ENCODE data around the gene FRK. TPM values are rescaled to one million over a fixed set of nuclear protein-coding genes. Genes with fewer than 3 reads are reported as not detected.

The FRK gene
- total RNA-seq, 1 donor from 2014 or later, result 1.1 TPM

- Mint-ChIP-seq H3K36me3 (ENCODE audit: low read depth) (no peaks in the 10 kb centered on the region), H3K27ac (ENCODE audit: unreplicated experiment) (peak overlapping the region; percentile 17), H3K27me3 (ENCODE audit: low read depth) (no peaks in the 10 kb centered on the region), H3K4me3 (ENCODE audit: unreplicated experiment) (no peak overlapping the region), H3K4me1 (ENCODE audit: low read depth) (peaks cover 27% of the 10 kb centered on the region), H3K9me3 (ENCODE audit: low read depth) (no peaks in the 10 kb centered on the region)
- TF ChIP-seq CTCF (IDR thresholded peaks at IDR 0.05), result peak; percentile 51
- no peak for DNase-seq (ENCODE audit: low spot score)
Measured at GRCh38 chr6:116087437-116088027, 26.8 kb upstream of the FRK start.

GRCh38 chr6:116084284-116084683 lies 23.6 kb upstream of the FRK start:
- Mint-ChIP-seq H3K27me3 (ENCODE audit: low read depth) (no peaks in the 10 kb centered on the region), H3K9me3 (ENCODE audit: low read depth) (no peaks in the 10 kb centered on the region), H3K4me3 (ENCODE audit: unreplicated experiment) (no peak overlapping the region), H3K36me3 (ENCODE audit: low read depth) (no peaks in the 10 kb centered on the region), H3K27ac (ENCODE audit: unreplicated experiment) (no peak overlapping the region), H3K4me1 (ENCODE audit: low read depth) (peaks cover 27% of the 10 kb centered on the region)
- no peak for TF ChIP-seq CTCF (IDR thresholded peaks at IDR 0.05)
- DNase-seq (ENCODE audit: low spot score), result no peak

GRCh38 chr6:116083052-116083451 lies 22.4 kb upstream of the FRK start:
- no peak overlapping the region for H3K4me3 Mint-ChIP-seq (ENCODE audit: unreplicated experiment)
- H3K9me3 Mint-ChIP-seq (ENCODE audit: low read depth), result no peaks in the 10 kb centered on the region
- H3K36me3 Mint-ChIP-seq (ENCODE audit: low read depth), result no peaks in the 10 kb centered on the region
- no peak for TF ChIP-seq CTCF (IDR thresholded peaks at IDR 0.05)
- H3K27ac Mint-ChIP-seq (ENCODE audit: unreplicated experiment), result no peak overlapping the region
- H3K4me1 Mint-ChIP-seq (ENCODE audit: low read depth), result peaks cover 18% of the 10 kb centered on the region
- DNase-seq (ENCODE audit: low spot score), result no peak
- H3K27me3 Mint-ChIP-seq (ENCODE audit: low read depth), result no peaks in the 10 kb centered on the region

GRCh38 chr6:116078945-116079344 lies 18.3 kb upstream of the FRK start:
- Mint-ChIP-seq H3K4me1 (ENCODE audit: low read depth) (no peaks in the 10 kb centered on the region), H3K27ac (ENCODE audit: unreplicated experiment) (no peak overlapping the region), H3K27me3 (ENCODE audit: low read depth) (no peaks in the 10 kb centered on the region), H3K9me3 (ENCODE audit: low read depth) (no peaks in the 10 kb centered on the region), H3K36me3 (ENCODE audit: low read depth) (no peaks in the 10 kb centered on the region), H3K4me3 (ENCODE audit: unreplicated experiment) (no peak overlapping the region)
- DNase-seq (ENCODE audit: low spot score), result no peak
- TF ChIP-seq CTCF (IDR thresholded peaks at IDR 0.05), result no peak

- Mint-ChIP-seq H3K9me3 (ENCODE audit: low read depth) (no peaks in the 10 kb centered on the region), H3K4me3 (ENCODE audit: unreplicated experiment) (no peak overlapping the region), H3K36me3 (ENCODE audit: low read depth) (no peaks in the 10 kb centered on the region), H3K27ac (ENCODE audit: unreplicated experiment) (no peak overlapping the region), H3K27me3 (ENCODE audit: low read depth) (no peaks in the 10 kb centered on the region), H3K4me1 (ENCODE audit: low read depth) (no peaks in the 10 kb centered on the region)
- peak; percentile 17 for TF ChIP-seq CTCF (IDR thresholded peaks at IDR 0.05)
- no peak for DNase-seq (ENCODE audit: low spot score)
Measured at GRCh38 chr6:116078522-116078921, 17.8 kb upstream of the FRK start.
